ENCODE measurements around the gene TXLNG.
"Not testable (repeated sequence)": the region's sequence is repeated elsewhere in the genome, so short reads cannot be mapped to it uniquely, and the experiment has no call there.

The TXLNG gene

GRCh38 chrX:16842684-16843083 lies 56.4 kb downstream of the TXLNG start:
- Mint-ChIP-seq H3K27me3 (no peaks in the 10 kb centered on the region), H3K9me3 (no peaks in the 10 kb centered on the region), H3K4me1 (ENCODE audit: low read depth) (peaks cover 9% of the 10 kb centered on the region), H3K27ac (peak overlapping the region; percentile 65), H3K36me3 (ENCODE audit: low read depth) (peaks cover 20% of the 10 kb centered on the region), H3K4me3 (no peak overlapping the region)

GRCh38 chrX:16843208-16843909 lies 57.1 kb downstream of the TXLNG start:
- no peak overlapping the region for H3K4me3 Mint-ChIP-seq
- peak overlapping the region; percentile 65 for H3K27ac Mint-ChIP-seq
- no peaks in the 10 kb centered on the region for H3K9me3 Mint-ChIP-seq
- peaks cover 10% of the 10 kb centered on the region for H3K4me1 Mint-ChIP-seq (ENCODE audit: low read depth)
- no peaks in the 10 kb centered on the region for H3K27me3 Mint-ChIP-seq
- H3K36me3 Mint-ChIP-seq (ENCODE audit: low read depth): peaks cover 22% of the 10 kb centered on the region

DNA sequence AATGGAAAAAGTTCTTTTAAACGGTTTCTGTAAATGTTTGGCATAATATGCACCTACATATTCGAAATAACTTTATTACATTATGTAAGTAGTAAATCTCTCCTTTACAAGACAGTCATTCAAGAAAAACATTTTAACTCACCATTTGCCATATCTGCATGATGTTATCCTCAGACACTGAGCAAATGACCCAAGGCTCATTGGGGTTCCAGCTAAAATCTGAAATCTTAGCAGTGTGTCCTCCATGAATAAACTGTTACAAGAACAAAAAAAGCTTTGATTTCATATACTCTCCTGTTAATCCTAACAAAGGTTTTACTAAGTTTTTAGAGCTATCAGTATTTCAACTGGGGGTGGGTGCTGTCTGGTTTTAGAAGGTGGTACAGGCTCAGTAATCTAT lies 59.4 kb downstream of the TXLNG start:
- Mint-ChIP-seq H3K27me3 (no peaks in the 10 kb centered on the region), H3K9me3 (no peaks in the 10 kb centered on the region), H3K4me3 (no peak overlapping the region), H3K4me1 (ENCODE audit: low read depth) (peaks cover 15% of the 10 kb centered on the region), H3K36me3 (ENCODE audit: low read depth) (peaks cover 38% of the 10 kb centered on the region), H3K27ac (no peak overlapping the region)

DNA sequence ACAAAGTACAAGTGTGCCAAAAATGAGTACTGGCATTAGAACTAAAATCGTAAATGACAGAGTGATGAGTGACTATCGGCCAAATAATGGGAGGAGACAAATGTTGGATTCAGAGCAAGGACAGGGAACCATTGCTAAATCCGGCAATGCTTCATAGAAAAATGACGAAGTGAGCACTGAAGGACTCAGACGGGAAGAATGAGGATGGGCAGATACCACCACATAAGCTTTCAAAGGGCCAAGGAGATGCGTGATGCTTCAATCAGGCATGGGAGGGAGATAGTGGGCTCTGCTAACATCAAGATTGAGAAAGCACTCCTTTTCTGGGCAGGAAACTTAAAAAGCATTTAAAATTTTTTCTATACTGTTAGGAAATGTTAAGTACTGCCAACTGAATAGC lies 62.3 kb downstream of the TXLNG start:
- peaks cover 52% of the 10 kb centered on the region for H3K36me3 Mint-ChIP-seq (ENCODE audit: low read depth)
- H3K27ac Mint-ChIP-seq: no peak overlapping the region
- peaks cover 24% of the 10 kb centered on the region for H3K4me1 Mint-ChIP-seq (ENCODE audit: low read depth)
- H3K27me3 Mint-ChIP-seq: no peaks in the 10 kb centered on the region
- H3K9me3 Mint-ChIP-seq: no peaks in the 10 kb centered on the region
- no peak overlapping the region for H3K4me3 Mint-ChIP-seq

DNA sequence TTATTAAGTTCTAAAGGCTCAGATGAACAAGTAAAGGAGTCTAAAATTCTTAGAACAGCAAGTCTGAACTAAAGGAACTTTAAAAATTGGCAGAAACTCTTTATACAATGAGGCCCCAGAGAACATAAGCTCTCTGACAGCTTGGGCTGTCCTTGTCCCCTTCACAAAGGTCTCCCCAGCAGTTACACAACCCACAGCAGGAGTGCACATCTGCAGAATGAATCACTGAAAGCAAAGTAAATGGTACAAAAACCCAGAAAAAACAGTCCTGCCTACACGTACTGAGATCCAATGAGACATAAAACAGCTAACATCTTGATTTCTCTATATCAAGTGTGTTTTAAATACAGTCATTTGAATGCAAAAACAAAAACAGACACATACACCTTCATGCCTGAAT lies 65.2 kb downstream of the TXLNG start:
- H3K9me3 Mint-ChIP-seq: no peaks in the 10 kb centered on the region
- peaks cover 50% of the 10 kb centered on the region for H3K4me1 Mint-ChIP-seq (ENCODE audit: low read depth)
- no peak overlapping the region for H3K4me3 Mint-ChIP-seq
- H3K36me3 Mint-ChIP-seq (ENCODE audit: low read depth): peaks cover 55% of the 10 kb centered on the region
- no peaks in the 10 kb centered on the region for H3K27me3 Mint-ChIP-seq
- peak overlapping the region; percentile 36 for H3K27ac Mint-ChIP-seq

GRCh38 chrX:16851827-16852226 lies 65.6 kb downstream of the TXLNG start:
- H3K27me3 Mint-ChIP-seq: no peaks in the 10 kb centered on the region
- H3K27ac Mint-ChIP-seq: peak overlapping the region; percentile 36
- H3K4me3 Mint-ChIP-seq: no peak overlapping the region
- H3K4me1 Mint-ChIP-seq (ENCODE audit: low read depth): peaks cover 54% of the 10 kb centered on the region
- no peaks in the 10 kb centered on the region for H3K9me3 Mint-ChIP-seq
- peaks cover 59% of the 10 kb centered on the region for H3K36me3 Mint-ChIP-seq (ENCODE audit: low read depth)

- Mint-ChIP-seq H3K4me1 (ENCODE audit: low read depth) (peaks cover 59% of the 10 kb centered on the region), H3K36me3 (ENCODE audit: low read depth) (peaks cover 68% of the 10 kb centered on the region), H3K27ac (peak overlapping the region; percentile 52), H3K27me3 (no peaks in the 10 kb centered on the region), H3K4me3 (no peak overlapping the region), H3K9me3 (no peaks in the 10 kb centered on the region)
Observed at GRCh38 chrX:16852617-16853179, 66.4 kb downstream of the TXLNG start.

GRCh38 chrX:16853537-16853936 lies 67.3 kb downstream of the TXLNG start:
- H3K27ac Mint-ChIP-seq: peak overlapping the region; percentile 63
- H3K9me3 Mint-ChIP-seq: no peaks in the 10 kb centered on the region
- no peaks in the 10 kb centered on the region for H3K27me3 Mint-ChIP-seq
- H3K4me1 Mint-ChIP-seq (ENCODE audit: low read depth): peaks cover 58% of the 10 kb centered on the region
- no peak overlapping the region for H3K4me3 Mint-ChIP-seq
- H3K36me3 Mint-ChIP-seq (ENCODE audit: low read depth): peaks cover 71% of the 10 kb centered on the region

- Mint-ChIP-seq H3K9me3 (no peaks in the 10 kb centered on the region), H3K27me3 (no peaks in the 10 kb centered on the region), H3K4me3 (no peak overlapping the region), H3K4me1 (ENCODE audit: low read depth) (peaks cover 71% of the 10 kb centered on the region), H3K27ac (peak overlapping the region; percentile 76), H3K36me3 (ENCODE audit: low read depth) (peaks cover 73% of the 10 kb centered on the region)
Observed at GRCh38 chrX:16855363-16856075, 69.3 kb downstream of the TXLNG start.

DNA sequence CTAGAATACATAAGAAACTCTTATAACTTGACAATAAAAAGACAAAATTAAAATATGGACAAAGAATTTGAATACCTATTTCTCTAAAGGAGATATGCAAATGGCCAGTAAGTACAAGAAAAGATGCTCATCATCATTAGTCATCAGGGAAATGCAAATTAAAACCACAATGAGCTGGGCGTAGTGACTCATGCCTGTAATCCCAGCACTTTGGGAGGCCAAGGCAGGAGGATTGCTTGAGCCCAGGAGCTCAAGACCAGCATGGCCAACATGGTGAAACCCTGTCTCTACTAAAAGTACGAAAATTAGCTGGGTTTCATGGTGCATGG lies 69.8 kb downstream of the TXLNG start:
- not testable (repeated sequence) for H3K27me3 Mint-ChIP-seq, H3K9me3 Mint-ChIP-seq, H3K4me3 Mint-ChIP-seq
- Mint-ChIP-seq H3K27ac (peak overlapping the region; percentile 76), H3K36me3 (ENCODE audit: low read depth) (peaks cover 73% of the 10 kb centered on the region), H3K4me1 (ENCODE audit: low read depth) (peaks cover 71% of the 10 kb centered on the region)

DNA sequence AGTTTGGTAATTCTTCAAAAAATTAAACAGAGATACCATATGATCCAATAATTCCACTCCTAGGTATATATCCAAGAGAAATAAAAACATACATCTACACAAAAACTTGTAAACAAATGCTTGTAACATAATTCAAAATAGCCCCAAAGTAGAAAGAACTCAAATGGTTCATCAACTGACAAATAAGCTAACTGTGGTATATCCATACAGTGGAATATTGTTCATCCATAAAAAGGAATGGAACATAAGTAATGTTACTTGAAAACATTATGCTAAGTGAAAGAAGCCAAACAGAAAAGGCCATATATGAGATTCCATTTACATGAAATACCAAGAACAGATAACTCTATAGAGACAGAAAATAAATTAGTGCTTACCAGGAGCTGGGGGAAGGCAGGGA lies 70.5 kb downstream of the TXLNG start:
- Mint-ChIP-seq H3K36me3 (ENCODE audit: low read depth) (peaks cover 69% of the 10 kb centered on the region), H3K27ac (peak overlapping the region; percentile 55), H3K9me3 (no peaks in the 10 kb centered on the region), H3K4me1 (ENCODE audit: low read depth) (peaks cover 71% of the 10 kb centered on the region), H3K27me3 (no peaks in the 10 kb centered on the region), H3K4me3 (no peak overlapping the region)

DNA sequence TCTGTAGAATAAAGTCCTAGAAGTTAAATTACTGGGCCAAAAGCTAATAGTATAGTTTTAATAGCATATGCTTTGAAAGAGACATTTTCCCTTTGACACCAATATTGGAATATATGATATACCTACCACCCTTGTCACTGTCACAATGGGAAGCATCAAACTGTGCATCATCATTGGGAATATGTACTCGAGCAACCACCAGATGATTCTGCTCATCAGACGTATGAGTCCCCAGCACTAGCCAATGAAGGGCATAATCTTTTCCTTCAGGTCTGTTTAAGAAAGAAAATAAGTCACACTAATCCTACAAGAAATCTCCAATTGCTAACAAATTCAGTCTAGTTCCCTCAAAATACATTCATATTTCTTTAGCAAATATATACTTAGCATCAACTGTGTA lies 76.6 kb downstream of the TXLNG start:
- H3K4me1 Mint-ChIP-seq (ENCODE audit: low read depth): peaks cover 42% of the 10 kb centered on the region
- H3K4me3 Mint-ChIP-seq: no peak overlapping the region
- H3K27ac Mint-ChIP-seq: no peak overlapping the region
- H3K36me3 Mint-ChIP-seq (ENCODE audit: low read depth): peaks cover 58% of the 10 kb centered on the region
- no peaks in the 10 kb centered on the region for H3K27me3 Mint-ChIP-seq
- H3K9me3 Mint-ChIP-seq: no peaks in the 10 kb centered on the region

- Mint-ChIP-seq H3K36me3 (ENCODE audit: low read depth) (peaks cover 34% of the 10 kb centered on the region), H3K9me3 (no peaks in the 10 kb centered on the region), H3K27ac (no peak overlapping the region)
Observed at GRCh38 chrX:16867947-16868346, 81.7 kb downstream of the TXLNG start.

GRCh38 chrX:16868920-16869319 lies 82.7 kb downstream of the TXLNG start:
- Mint-ChIP-seq H3K4me1 (ENCODE audit: low read depth) (peaks cover 43% of the 10 kb centered on the region), H3K9me3 (no peaks in the 10 kb centered on the region), H3K36me3 (ENCODE audit: low read depth) (peaks cover 27% of the 10 kb centered on the region), H3K4me3 (peak overlapping the region; percentile 94), H3K27me3 (no peaks in the 10 kb centered on the region), H3K27ac (peak overlapping the region; percentile 90)

More at GRCh38 chrX:16867947-16868346, 81.7 kb downstream of the TXLNG start:
- Mint-ChIP-seq H3K4me1 (ENCODE audit: low read depth) (peaks cover 48% of the 10 kb centered on the region), H3K4me3 (peak overlapping the region; percentile 94), H3K27me3 (no peaks in the 10 kb centered on the region)

DNA sequence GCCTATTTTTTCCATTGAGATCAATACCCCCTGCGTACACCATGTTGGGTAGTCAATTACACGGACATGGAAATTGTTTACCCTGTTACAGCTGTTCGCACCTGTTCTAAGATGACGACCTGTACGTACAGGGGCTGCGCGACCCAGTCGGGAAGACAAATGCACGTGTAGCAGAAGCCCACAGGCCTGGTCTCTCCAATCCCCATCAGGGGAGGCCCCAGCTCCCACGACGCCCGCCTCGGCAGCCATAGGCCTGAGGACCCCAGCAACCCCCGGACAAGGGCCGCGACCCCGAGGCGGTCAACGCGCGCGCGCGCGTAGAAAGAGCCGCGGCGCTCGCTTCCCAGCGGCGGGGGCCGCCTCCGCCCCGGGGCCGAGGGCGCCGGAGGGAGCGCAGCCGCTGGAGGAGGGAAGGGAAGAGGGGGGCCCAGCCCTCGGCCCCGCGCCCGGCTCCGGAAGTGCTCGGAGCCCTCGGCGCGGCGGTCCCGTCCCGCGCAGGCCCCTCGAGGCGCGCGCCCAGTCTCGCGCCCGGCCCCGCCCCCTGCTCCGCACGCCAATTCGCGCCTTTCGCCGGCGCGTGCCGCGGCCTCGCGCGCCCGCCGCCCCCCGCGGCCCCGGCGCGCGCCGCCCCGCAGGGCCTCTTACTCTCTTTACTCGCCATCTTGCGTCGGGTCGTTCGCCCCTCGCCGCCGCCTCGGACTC lies 83.3 kb downstream of the TXLNG start:
- Mint-ChIP-seq H3K27me3 (no peaks in the 10 kb centered on the region), H3K4me3 (peak overlapping the region; percentile 94), H3K4me1 (ENCODE audit: low read depth) (peaks cover 43% of the 10 kb centered on the region), H3K27ac (peak overlapping the region; percentile 96), H3K36me3 (ENCODE audit: low read depth) (peaks cover 24% of the 10 kb centered on the region), H3K9me3 (no peaks in the 10 kb centered on the region)
